OCI-LY3 (cell line): ENCODE measurements around the gene KCNQ1.

Source experiments
- CTCF ChIP-seq: fragments of 200-600, 300-600 bp; sonication (generic); IDR thresholded peaks from 2 replicates; pipeline ENCODE4 v1.5.1; 2014; ENCODE audit warnings: antibody characterized with exemption, low read length, low read depth
- EZH2phosphoT487 ChIP-seq: fragments of 200-600 bp; shearing (Covaris generic); IDR thresholded peaks from 2 replicates; pipeline ENCODE4 v1.6.1; 2018; ENCODE audit warnings: antibody characterized with exemption, mixed run types, low read depth

- no peak for TF ChIP-seq CTCF
- TF ChIP-seq EZH2phosphoT487 = no peak
These were observed 278.1 kb downstream of the KCNQ1 start for GRCh38 chr11:2722955-2723354.
